Measurements from ENCODE around the gene RBM22.

The RBM22 gene

DNA sequence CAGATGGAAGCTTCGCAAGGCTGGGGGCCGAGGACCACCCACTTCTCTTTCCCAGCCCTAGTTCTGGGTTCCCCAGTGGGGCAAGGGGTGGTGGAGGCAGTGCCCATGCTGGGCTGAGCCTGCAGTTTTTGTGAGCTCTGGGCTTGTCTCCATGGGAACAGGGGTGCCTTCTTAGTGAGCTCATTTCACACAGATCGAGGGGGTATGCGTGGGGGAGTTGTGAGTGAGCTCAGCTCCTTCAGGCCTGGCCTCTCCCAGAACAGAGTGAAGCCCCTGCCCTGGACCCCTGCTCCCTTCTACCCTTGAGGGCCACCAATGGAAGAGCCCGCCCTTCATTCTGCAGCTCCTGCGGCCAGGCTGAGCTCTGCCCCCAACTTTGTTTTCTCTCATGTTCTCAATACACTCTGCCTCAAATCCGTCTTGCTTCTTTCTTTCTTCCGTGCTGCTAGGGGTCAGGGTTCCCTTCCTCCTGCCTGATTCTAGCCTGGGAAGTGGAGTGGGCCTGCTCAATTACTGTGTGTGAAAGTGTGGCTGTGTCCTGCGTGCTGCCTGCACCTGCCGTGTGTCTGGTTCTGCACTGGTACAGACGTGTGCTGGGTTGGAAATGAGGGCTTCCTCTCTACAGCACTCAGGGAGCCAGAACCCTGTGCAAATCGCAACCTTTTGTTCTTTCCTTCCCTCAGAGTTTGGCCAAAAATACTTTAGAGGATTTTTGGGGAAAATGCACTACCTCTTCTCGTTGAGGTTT is 48.8 kb downstream of the RBM22 start:
- no peak for DNase-seq (ENCODE audit: low spot score)

GRCh38 chr5:150651382-150651781 is 49.5 kb downstream of the RBM22 start:
- DNase-seq (ENCODE audit: low spot score) = no peak

GRCh38 chr5:150650021-150651006 is 50.5 kb downstream of the RBM22 start:
- DNase-seq (ENCODE audit: low spot score) = no peak

DNA sequence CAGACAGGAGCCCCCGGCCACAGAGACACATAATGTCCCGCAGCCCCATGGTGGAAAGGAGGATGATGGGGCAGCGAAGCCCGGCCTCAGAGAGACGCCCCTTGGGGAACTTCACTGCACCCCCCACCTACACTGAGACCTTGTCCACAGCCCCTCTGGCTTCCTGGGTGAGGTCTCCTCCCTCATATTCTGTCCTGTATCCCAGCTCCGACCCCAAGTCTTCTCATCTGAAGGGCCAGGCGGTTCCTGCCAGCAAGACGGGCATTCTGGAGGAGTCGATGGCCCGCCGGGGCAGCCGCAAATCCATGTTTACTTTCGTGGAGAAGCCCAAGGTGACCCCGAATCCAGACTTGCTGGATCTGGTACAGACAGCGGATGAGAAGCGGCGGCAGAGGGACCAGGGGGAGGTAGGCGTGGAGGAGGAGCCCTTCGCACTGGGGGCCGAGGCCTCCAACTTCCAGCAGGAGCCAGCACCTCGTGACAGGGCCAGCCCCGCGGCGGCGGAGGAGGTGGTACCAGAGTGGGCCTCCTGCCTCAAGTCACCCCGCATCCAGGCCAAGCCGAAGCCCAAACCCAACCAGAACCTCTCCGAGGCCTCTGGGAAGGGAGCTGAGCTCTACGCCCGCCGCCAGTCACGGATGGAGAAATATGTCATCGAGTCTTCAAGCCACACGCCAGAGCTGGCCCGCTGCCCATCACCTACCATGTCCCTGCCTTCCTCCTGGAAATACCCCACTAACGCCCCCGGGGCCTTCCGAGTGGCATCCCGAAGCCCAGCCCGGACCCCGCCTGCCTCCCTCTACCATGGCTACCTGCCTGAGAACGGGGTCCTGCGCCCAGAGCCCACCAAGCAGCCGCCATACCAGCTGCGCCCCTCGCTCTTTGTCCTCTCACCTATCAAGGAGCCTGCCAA is 51.5 kb downstream of the RBM22 start:
- no peak for DNase-seq (ENCODE audit: low spot score)

DNA sequence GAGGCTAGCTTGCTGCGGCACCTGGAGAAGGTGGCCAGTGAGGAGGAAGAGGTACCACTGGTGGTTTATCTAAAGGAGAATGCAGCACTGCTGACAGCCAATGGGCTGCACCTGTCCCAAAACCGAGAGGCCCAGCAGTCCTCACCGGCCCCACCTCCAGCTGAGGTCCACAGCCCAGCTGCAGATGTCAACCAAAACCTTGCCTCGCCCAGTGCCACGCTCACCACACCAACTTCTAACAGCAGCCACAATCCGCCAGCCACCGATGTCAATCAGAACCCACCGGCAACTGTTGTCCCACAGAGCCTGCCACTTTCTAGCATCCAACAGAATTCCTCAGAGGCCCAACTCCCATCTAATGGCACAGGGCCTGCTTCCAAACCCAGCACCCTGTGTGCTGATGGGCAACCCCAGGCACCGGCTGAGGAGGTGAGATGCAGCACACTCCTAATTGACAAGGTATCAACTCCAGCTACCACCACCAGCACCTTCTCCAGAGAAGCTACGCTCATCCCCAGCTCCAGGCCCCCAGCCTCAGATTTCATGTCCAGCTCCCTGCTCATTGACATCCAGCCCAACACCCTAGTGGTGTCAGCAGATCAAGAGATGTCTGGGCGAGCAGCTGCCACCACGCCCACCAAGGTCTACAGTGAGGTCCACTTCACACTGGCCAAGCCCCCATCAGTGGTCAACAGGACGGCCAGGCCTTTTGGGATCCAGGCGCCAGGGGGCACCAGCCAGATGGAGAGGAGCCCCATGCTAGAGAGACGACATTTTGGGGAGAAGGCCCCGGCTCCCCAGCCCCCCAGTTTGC is 52.4 kb downstream of the RBM22 start:
- DNase-seq (ENCODE audit: low spot score) = no peak

DNA sequence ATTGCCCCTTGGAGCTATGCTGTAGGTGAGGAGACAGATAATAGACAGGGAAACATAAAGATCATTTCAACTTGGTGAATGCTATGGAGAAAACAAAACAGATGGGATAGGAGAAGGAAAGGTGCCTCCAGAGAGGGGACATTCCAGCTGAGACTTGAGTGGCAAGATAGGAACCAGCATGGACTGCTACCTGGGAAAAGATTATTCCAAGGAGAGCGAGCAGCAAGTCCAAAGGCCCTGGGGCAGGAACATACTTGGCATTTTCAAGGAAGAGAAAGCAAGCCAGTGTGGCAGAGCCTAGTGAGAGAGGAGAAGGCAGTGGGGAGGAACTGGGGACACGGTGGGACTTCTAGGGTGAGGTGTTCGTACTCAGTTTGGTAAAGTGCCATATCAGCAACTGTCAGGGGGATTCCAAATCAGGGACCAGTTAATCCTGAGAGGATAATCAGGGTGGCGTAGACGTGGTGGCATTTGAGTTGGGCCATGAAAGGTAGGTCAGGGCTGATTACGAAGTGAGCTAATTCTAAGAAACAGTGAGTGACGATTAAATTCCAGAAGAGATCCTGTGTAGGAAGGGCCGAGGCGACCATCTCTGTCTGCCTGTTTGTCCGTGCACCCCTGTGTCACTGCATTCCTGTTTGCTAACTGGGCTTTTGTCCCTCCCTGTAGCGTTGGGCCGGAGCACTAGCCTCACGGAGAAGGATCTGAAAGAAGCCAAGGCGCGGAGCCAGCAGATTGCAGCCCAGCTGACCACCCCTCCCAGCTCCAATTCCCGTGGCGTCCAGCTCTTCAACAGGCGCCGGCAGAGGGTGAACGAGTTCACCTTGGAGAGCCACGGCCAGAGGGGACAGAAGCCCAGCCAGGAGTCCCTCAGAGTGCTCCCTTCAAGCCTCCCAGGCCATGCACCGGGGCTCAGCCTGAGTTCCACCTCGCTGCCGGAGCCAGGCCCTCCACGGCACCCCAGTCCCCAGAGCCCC is 53.3 kb downstream of the RBM22 start:
- DNase-seq (ENCODE audit: low spot score) = no peak

GRCh38 chr5:150645070-150645700 is 55.7 kb downstream of the RBM22 start:
- DNase-seq (ENCODE audit: low spot score) = no peak

GRCh38 chr5:150644514-150644913 is 56.3 kb downstream of the RBM22 start:
- no peak for DNase-seq (ENCODE audit: low spot score)

- DNase-seq (ENCODE audit: low spot score) = no peak
Observed at GRCh38 chr5:150644058-150644457, 56.8 kb downstream of the RBM22 start.

GRCh38 chr5:150642991-150643710 is 57.7 kb downstream of the RBM22 start:
- no peak for DNase-seq (ENCODE audit: low spot score)

GRCh38 chr5:150642567-150642927 is 58.3 kb downstream of the RBM22 start:
- DNase-seq (ENCODE audit: low spot score) = no peak

- DNase-seq (ENCODE audit: low spot score) = no peak
Observed at GRCh38 chr5:150641824-150642566, 58.9 kb downstream of the RBM22 start.

GRCh38 chr5:150641006-150641570 is 59.8 kb downstream of the RBM22 start:
- no peak for DNase-seq (ENCODE audit: low spot score)
